Psoas muscle (tissue), 8 donors: ENCODE data around the gene ITIH5. TPM values are rescaled to one million over a fixed set of nuclear protein-coding genes. Genes with fewer than 3 reads are reported as not detected.
A peak's percentile ranks its signal among the peaks of the same experiment; 100 is the strongest.
"Not testable (repeated sequence)": the region's sequence is repeated elsewhere in the genome, so short reads cannot be mapped to it uniquely, and the experiment has no call there.

Experiments used
- ATAC-seq, 4 donors: fragments of 200-7000 bp; cut with Tn5 transposase; one replicate each; pipeline ENCODE4 v1.9.1; 2020; ENCODE audit warnings: moderate library complexity in 3 of 4, mild to moderate bottlenecking in 2 of 4
- DNase-seq, 2 donors: peaks; one replicate each; pipeline ENCODE4 v3.0.0-alpha.2; 2020
- H3K27ac ChIP-seq: fragments of 200-600 bp; one replicate; pipeline ENCODE4 v1.8.0; 2022
- H3K27me3 ChIP-seq, 3 donors: fragments of 200-600 bp in 1 of 3; one replicate each; pipeline versions ENCODE4 v1.6.1 to v1.8.0; 2013 to 2022; ENCODE audit warnings: low read length in 2 of 3, mild to moderate bottlenecking in 2 of 3, moderate library complexity in 1 of 3; ENCODE audit not compliant: insufficient read depth in 3 of 3
- H3K36me3 ChIP-seq, 2 donors: fragments of 200-600 bp in 1 of 2; one replicate each; pipeline versions ENCODE4 v1.6.1 to v1.8.0; 2013 to 2022; ENCODE audit warnings: low read depth in 1 of 2, mild to moderate bottlenecking in 1 of 2, moderate library complexity in 1 of 2; ENCODE audit not compliant: insufficient read depth in 1 of 2
- H3K4me1 ChIP-seq: fragments of 200-600 bp; one replicate; pipeline ENCODE4 v1.8.0; 2022
- H3K4me3 ChIP-seq: fragments of 200-600 bp; one replicate; pipeline ENCODE4 v1.8.0; 2022; ENCODE audit warnings: mild to moderate bottlenecking
- H3K9me3 ChIP-seq: fragments of 200-600 bp; one replicate; pipeline ENCODE4 v1.8.0; 2022
- CTCF ChIP-seq: fragments of 200-600 bp; IDR thresholded peaks from one replicate; pipeline ENCODE4 v1.8.0; 2022; ENCODE audit warnings: antibody characterized with exemption
- WGBS, 3 donors: extraction: QIAGEN DNeasy Blood & Tissue Kit; methylation state at CpG; one replicate each; pipeline versions ENCODE4 v1.1.6 to v1.1.7; 2013; 5-methylcytosine and 5-hydroxymethylcytosine counted together
- intact Hi-C, 2 donors: fragments of 100-400 bp; cut with DNase I; formaldehyde crosslinking; loops; one replicate each; pipeline versions ENCODE4 v1.11.0 to v1.14.2; 2022
- polyA plus RNA-seq, 3 donors: library from polyadenylated mRNA; stranded (reverse); fragments of 200-250 nt; gene quantifications; one replicate each; pipeline ENCODE4 v1.2.3, GENCODE V29; 2013
- total RNA-seq, 4 donors: library from RNA; stranded (reverse); fragmentation: NEBNext Ultra II Directional in 2 of 4; extraction: Animal tissue kit (Norgen Biotek cat#: 25700) in 2 of 4; gene quantifications; one replicate each; pipeline versions ENCODE4 v1.2.1 to v1.2.4, GENCODE V29; 2021 to 2023
- donor health status: healthy with polysubstance abuse.
- donor health status: DM: no; HTN: no; CAD: no; lungs with moderate emphysema.
- donor health status: Bipolar disorder and iron deficiency.
- donor health status: healthy.
- donor health status: DM: yes; HTN: yes; CAD: no.
- donor health status: DM: no; HTN: no; CAD: no.
- donor health status: DM: no; HTN: no; CAD: no.
- donor health status: DM: yes; HTN: yes; CAD: no.

Gene ITIH5
- total and polyA plus RNA-seq, 7 donors = 1.3 to 13.0 (median 2.9) TPM

- no peak for ATAC-seq
- WGBS, 3 donors = 57 to 68% (median 67%) methylated on average over 2 of the region's 2 CpGs
- Histone ChIP-seq H3K36me3 (no peaks in the 10 kb centered on the region), H3K4me1 (no peaks in the 10 kb centered on the region), H3K27me3 (peaks cover 1 to 17% (median 6%) of the 10 kb centered on the region in 3 donors), H3K27ac (no peak overlapping the region), H3K9me3 (no peaks in the 10 kb centered on the region), H3K4me3 (no peak overlapping the region)
- TF ChIP-seq CTCF = no peak
- no peak for DNase-seq
- intact Hi-C loops = loop anchor here in 1 of 2 donors (10.0 kb wide), 1 partner anchor 534 kb away; no protein-coding TSS in a partner anchor
These were observed 33.9 kb upstream of the ITIH5 start for GRCh38 chr10:7700577-7701125.

GRCh38 chr10:7697426-7697825 is 30.7 kb upstream of the ITIH5 start:
- Histone ChIP-seq H3K27me3 (peaks cover 0 to 11% (median under 1%) of the 10 kb centered on the region in 3 donors), H3K27ac (no peak overlapping the region), H3K9me3 (no peaks in the 10 kb centered on the region), H3K4me3 (no peak overlapping the region), H3K4me1 (no peaks in the 10 kb centered on the region), H3K36me3 (no peaks in the 10 kb centered on the region)
- ATAC-seq (no peak), DNase-seq (no peak)
- intact Hi-C loops = no loop called here
- TF ChIP-seq CTCF = no peak
- 69 to 78% (median 70%) methylated on average over 8 of the region's 8 CpGs for WGBS, 3 donors

- intact Hi-C loops = no loop called here
- no peak for DNase-seq
- no peak for TF ChIP-seq CTCF
- Histone ChIP-seq H3K4me1 (no peaks in the 10 kb centered on the region), H3K27me3 (peaks cover 0 to 6% (median 0%) of the 10 kb centered on the region in 3 donors), H3K36me3 (no peaks in the 10 kb centered on the region), H3K27ac (no peak overlapping the region), H3K9me3 (no peaks in the 10 kb centered on the region), H3K4me3 (no peak overlapping the region)
- peak in 1 of 4 donors; percentile 35 for ATAC-seq
- 30 to 50% (median 39%) methylated on average over 3 of the region's 3 CpGs for WGBS, 3 donors
These were observed 29.8 kb upstream of the ITIH5 start for GRCh38 chr10:7696545-7696944.

- ATAC-seq, DNase-seq, H3K4me3 ChIP-seq, H3K27ac ChIP-seq, H3K9me3 ChIP-seq, H3K36me3 ChIP-seq, intact Hi-C loops, H3K4me1 ChIP-seq, H3K27me3 ChIP-seq: not testable (repeated sequence)
These were observed 26.4 kb upstream of the ITIH5 start for GRCh38 chr10:7693194-7693593.

GRCh38 chr10:7692368-7692767 is 25.6 kb upstream of the ITIH5 start:
- H3K36me3 ChIP-seq, intact Hi-C loops, DNase-seq, H3K27ac ChIP-seq, ATAC-seq, H3K4me3 ChIP-seq, H3K4me1 ChIP-seq, H3K9me3 ChIP-seq, H3K27me3 ChIP-seq: not testable (repeated sequence)

- H3K36me3 ChIP-seq, ATAC-seq, intact Hi-C loops, DNase-seq, H3K27me3 ChIP-seq, H3K9me3 ChIP-seq, H3K4me3 ChIP-seq, H3K4me1 ChIP-seq, H3K27ac ChIP-seq: not testable (repeated sequence)
- WGBS, 3 donors = 72 to 82% (median 77%) methylated on average over 3 of the region's 3 CpGs
These were observed 24.3 kb upstream of the ITIH5 start for GRCh38 chr10:7690885-7691597.
